SU-DHL-6 (cell line): ENCODE data around the gene NOS3.

ENCODE experiments used
- H2AFZ ChIP-seq: fragments of 200-600 bp; sonication (generic); 2 replicates; pipeline ENCODE4 v1.6.1; 2014; ENCODE audit warnings: low read depth, mild to moderate bottlenecking, moderate library complexity, mixed read lengths, antibody characterized with exemption, low read length; ENCODE audit not compliant: severe bottlenecking
- H3F3A ChIP-seq: fragments of 200-600 bp; shearing (Covaris generic); 2 replicates; pipeline ENCODE4 v1.6.0; 2016; ENCODE audit warnings: antibody characterized with exemption, mild to moderate bottlenecking; ENCODE audit not compliant: insufficient read depth
- H3K27ac ChIP-seq: fragments of 200-600 bp; sonication (generic); 2 replicates; pipeline ENCODE4 v1.5.1; 2016; ENCODE audit warnings: low read depth, mild to moderate bottlenecking, low read length, moderate library complexity, mixed read lengths
- H3K27me3 ChIP-seq: fragments of 200-600 bp; sonication (generic), shearing (Covaris generic); 2 replicates; pipeline ENCODE4 v1.6.0; 2014; ENCODE audit warnings: mild to moderate bottlenecking, low read length
- H3K36me3 ChIP-seq: fragments of 200-600 bp; sonication (generic); 2 replicates; pipeline ENCODE4 v1.6.1; 2014; ENCODE audit warnings: mild to moderate bottlenecking, low read length, mixed read lengths
- H3K4me2 ChIP-seq: fragments of 300-600, 200-600 bp; shearing (Covaris generic), sonication (generic); 2 replicates; pipeline ENCODE4 v1.6.0; 2014; ENCODE audit warnings: low read length, low read depth, mild to moderate bottlenecking; ENCODE audit not compliant: poor library complexity, severe bottlenecking
- H3K4me3 ChIP-seq: fragments of 200-600 bp; sonication (generic); 2 replicates; pipeline ENCODE4 v1.5.1; 2014; ENCODE audit warnings: antibody characterized with exemption, low read length, mild to moderate bottlenecking, mixed read lengths; ENCODE audit not compliant: insufficient read depth, poor library complexity, severe bottlenecking
- H3K79me2 ChIP-seq: fragments of 200-600 bp; sonication (generic); 2 replicates; pipeline ENCODE4 v1.6.1; 2014; ENCODE audit warnings: mild to moderate bottlenecking, low read length, moderate library complexity; ENCODE audit not compliant: insufficient read depth
- H3K9ac ChIP-seq: fragments of 200-600 bp; sonication (generic); 2 replicates; pipeline ENCODE4 v1.7.0; 2014; ENCODE audit warnings: mild to moderate bottlenecking, low read length
- H3K9me2 ChIP-seq: fragments of 200-600 bp; sonication (generic); replicated peaks from 2 replicates; pipeline ENCODE4 v1.6.1; 2014; ENCODE audit warnings: low read length; ENCODE audit not compliant: insufficient read depth
- H3K9me3 ChIP-seq: fragments of 200-600 bp; sonication (generic); 2 replicates; pipeline ENCODE4 v1.6.1; 2014; ENCODE audit warnings: low read length, mixed read lengths; ENCODE audit not compliant: insufficient read depth
- H4K20me1 ChIP-seq: fragments of 200-600 bp; sonication (generic); 2 replicates; pipeline ENCODE4 v1.6.1; 2014; ENCODE audit warnings: low read depth, mild to moderate bottlenecking, antibody characterized with exemption, low read length, moderate library complexity, mixed read lengths
- EZH2phosphoT487 ChIP-seq: fragments of 200-600 bp; sonication (generic), shearing (Covaris generic); conservative IDR thresholded peaks from 2 replicates; pipeline ENCODE4 v1.6.1; 2018; ENCODE audit warnings: mild to moderate bottlenecking, antibody characterized with exemption, low read length, moderate library complexity, mixed read lengths
- TF ChIP-seq, protein P1 (sequence below): fragments of 200-600 bp; sonication (generic); IDR thresholded peaks from one replicate; pipeline ENCODE4 v1.5.1; 2017; ENCODE audit warnings: antibody characterized with exemption, mild to moderate bottlenecking, low read length, moderate library complexity; ENCODE audit not compliant: insufficient read depth, poor library complexity, severe bottlenecking

Gene NOS3

GRCh38 chr7:151016942-151017341, 26.1 kb downstream of the NOS3 start:
- Histone ChIP-seq H3K9me2 (no peaks in the 10 kb centered on the region), H3F3A (no peaks in the 10 kb centered on the region), H4K20me1 (no peaks in the 10 kb centered on the region), H3K27me3 (no peaks in the 10 kb centered on the region), H3K4me3 (no peak overlapping the region), H3K27ac (no peak overlapping the region), H3K4me2 (no peak overlapping the region), H3K79me2 (no peaks in the 10 kb centered on the region), H3K9ac (no peak overlapping the region), H2AFZ (no peak overlapping the region), H3K9me3 (no peaks in the 10 kb centered on the region), H3K36me3 (no peaks in the 10 kb centered on the region)
- TF ChIP-seq EZH2phosphoT487 = no peak
- TF ChIP-seq, protein P1, sequence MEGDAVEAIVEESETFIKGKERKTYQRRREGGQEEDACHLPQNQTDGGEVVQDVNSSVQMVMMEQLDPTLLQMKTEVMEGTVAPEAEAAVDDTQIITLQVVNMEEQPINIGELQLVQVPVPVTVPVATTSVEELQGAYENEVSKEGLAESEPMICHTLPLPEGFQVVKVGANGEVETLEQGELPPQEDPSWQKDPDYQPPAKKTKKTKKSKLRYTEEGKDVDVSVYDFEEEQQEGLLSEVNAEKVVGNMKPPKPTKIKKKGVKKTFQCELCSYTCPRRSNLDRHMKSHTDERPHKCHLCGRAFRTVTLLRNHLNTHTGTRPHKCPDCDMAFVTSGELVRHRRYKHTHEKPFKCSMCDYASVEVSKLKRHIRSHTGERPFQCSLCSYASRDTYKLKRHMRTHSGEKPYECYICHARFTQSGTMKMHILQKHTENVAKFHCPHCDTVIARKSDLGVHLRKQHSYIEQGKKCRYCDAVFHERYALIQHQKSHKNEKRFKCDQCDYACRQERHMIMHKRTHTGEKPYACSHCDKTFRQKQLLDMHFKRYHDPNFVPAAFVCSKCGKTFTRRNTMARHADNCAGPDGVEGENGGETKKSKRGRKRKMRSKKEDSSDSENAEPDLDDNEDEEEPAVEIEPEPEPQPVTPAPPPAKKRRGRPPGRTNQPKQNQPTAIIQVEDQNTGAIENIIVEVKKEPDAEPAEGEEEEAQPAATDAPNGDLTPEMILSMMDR = no peak

- no peaks in the 10 kb centered on the region for H3K79me2 ChIP-seq
- H3K27ac ChIP-seq = no peak overlapping the region
- H3K36me3 ChIP-seq = no peaks in the 10 kb centered on the region
- no peaks in the 10 kb centered on the region for H4K20me1 ChIP-seq
- no peak for TF ChIP-seq EZH2phosphoT487
- TF ChIP-seq, protein P1 = no peak
- no peaks in the 10 kb centered on the region for H3K27me3 ChIP-seq
- no peaks in the 10 kb centered on the region for H3K9me2 ChIP-seq
- H2AFZ ChIP-seq = peak overlapping the region; percentile 38
- H3K9me3 ChIP-seq = no peaks in the 10 kb centered on the region
- H3K9ac ChIP-seq = peak overlapping the region; percentile 24; the same call in 1 of the 2 replicates
- H3F3A ChIP-seq = no peaks in the 10 kb centered on the region
- no peak overlapping the region for H3K4me3 ChIP-seq
- peak overlapping the region; percentile 40 for H3K4me2 ChIP-seq
Measured at GRCh38 chr7:151017370-151017952, 26.6 kb downstream of the NOS3 start.

GRCh38 chr7:151017953-151018420, 27.2 kb downstream of the NOS3 start:
- no peaks in the 10 kb centered on the region for H3F3A ChIP-seq
- H3K27ac ChIP-seq = no peak overlapping the region
- H3K4me3 ChIP-seq = no peak overlapping the region
- H2AFZ ChIP-seq = peak overlapping the region; percentile 38
- H3K4me2 ChIP-seq = peak overlapping the region; percentile 40
- no peaks in the 10 kb centered on the region for H3K27me3 ChIP-seq
- H3K79me2 ChIP-seq = no peaks in the 10 kb centered on the region
- no peaks in the 10 kb centered on the region for H4K20me1 ChIP-seq
- H3K9me2 ChIP-seq = no peaks in the 10 kb centered on the region
- H3K9ac ChIP-seq = peak overlapping the region; percentile 24; the same call in 1 of the 2 replicates
- H3K9me3 ChIP-seq = no peaks in the 10 kb centered on the region
- no peak for TF ChIP-seq EZH2phosphoT487
- TF ChIP-seq, protein P1 = peak; percentile 89
- no peaks in the 10 kb centered on the region for H3K36me3 ChIP-seq
